ENCODE measurements around the gene TSPAN4.

TSPAN4 gene

GRCh38 chr11:898540-899190 lies 56.0 kb downstream of the TSPAN4 start:
- H3K36me3 ChIP-seq, result peaks cover 52% of the 10 kb centered on the region
- peak; percentile 75 for DNase-seq
- no peak overlapping the region for H3K4me3 ChIP-seq (ENCODE audit: low read depth, low read length)
- no peaks in the 10 kb centered on the region for H3K9me3 ChIP-seq (ENCODE audit: severe bottlenecking)
- H3K27me3 ChIP-seq (ENCODE audit: insufficient read depth, low read depth, severe bottlenecking), result no peaks in the 10 kb centered on the region
- H3K27ac ChIP-seq, result no peak overlapping the region; the same call in 1 of the 2 replicates
- TF ChIP-seq CTCF (IDR thresholded peaks at IDR 0.05; ENCODE audit: low read depth, low read length), result peak; percentile 80

GRCh38 chr11:899724-900123 lies 57.1 kb downstream of the TSPAN4 start:
- no peak overlapping the region for H3K4me3 ChIP-seq (ENCODE audit: low read depth, low read length)
- peaks cover 61% of the 10 kb centered on the region for H3K36me3 ChIP-seq
- no peak for TF ChIP-seq CTCF (IDR thresholded peaks at IDR 0.05; ENCODE audit: low read depth, low read length)

GRCh38 chr11:900545-900944 lies 57.9 kb downstream of the TSPAN4 start:
- no peak overlapping the region for H3K4me3 ChIP-seq (ENCODE audit: low read depth, low read length)
- no peak for TF ChIP-seq CTCF (IDR thresholded peaks at IDR 0.05; ENCODE audit: low read depth, low read length)
- no peak for DNase-seq
- H3K27me3 ChIP-seq (ENCODE audit: insufficient read depth, low read depth, severe bottlenecking), result no peaks in the 10 kb centered on the region
- H3K36me3 ChIP-seq, result peaks cover 63% of the 10 kb centered on the region
- H3K9me3 ChIP-seq (ENCODE audit: severe bottlenecking), result no peaks in the 10 kb centered on the region
- H3K27ac ChIP-seq, result no peak overlapping the region

More at GRCh38 chr11:899724-900123, 57.1 kb downstream of the TSPAN4 start:
- Histone ChIP-seq H3K27me3 (ENCODE audit: insufficient read depth, low read depth, severe bottlenecking) (no peaks in the 10 kb centered on the region), H3K9me3 (ENCODE audit: severe bottlenecking) (no peaks in the 10 kb centered on the region), H3K27ac (no peak overlapping the region)
- DNase-seq, result no peak

- TF ChIP-seq CTCF (IDR thresholded peaks at IDR 0.05; ENCODE audit: low read depth, low read length), result no peak
- no peaks in the 10 kb centered on the region for H3K27me3 ChIP-seq (ENCODE audit: insufficient read depth, low read depth, severe bottlenecking)
- H3K36me3 ChIP-seq, result peaks cover 65% of the 10 kb centered on the region
- no peak overlapping the region for H3K27ac ChIP-seq
- no peak for DNase-seq
- H3K4me3 ChIP-seq (ENCODE audit: low read depth, low read length), result no peak overlapping the region
- no peaks in the 10 kb centered on the region for H3K9me3 ChIP-seq (ENCODE audit: severe bottlenecking)
Observed at GRCh38 chr11:901452-902061, 58.9 kb downstream of the TSPAN4 start.

- TF ChIP-seq CTCF (IDR thresholded peaks at IDR 0.05; ENCODE audit: low read depth, low read length), result no peak
- Histone ChIP-seq H3K36me3 (peaks cover 64% of the 10 kb centered on the region), H3K9me3 (ENCODE audit: severe bottlenecking) (no peaks in the 10 kb centered on the region), H3K27me3 (ENCODE audit: insufficient read depth, low read depth, severe bottlenecking) (no peaks in the 10 kb centered on the region), H3K4me3 (ENCODE audit: low read depth, low read length) (no peak overlapping the region), H3K27ac (no peak overlapping the region)
- DNase-seq, result no peak
Observed at GRCh38 chr11:904380-904779, 61.7 kb downstream of the TSPAN4 start.

Measured in WERI-Rb-1 (cell line).